Activated naive CD4-positive, alpha-beta T cell treated with anti-CD3 and anti-CD28 coated beads, Interleukin-2, amount 50 U/mL, for 24 hours (primary cell): Measurements from ENCODE around the gene SSX2IP.

Experiments used
- H3K27ac Mint-ChIP-seq: one replicate; pipeline ENCODE4 v1.8.0; 2021; ENCODE audit warnings: mild to moderate bottlenecking, mixed read lengths
- H3K27me3 Mint-ChIP-seq: one replicate; pipeline ENCODE4 v1.8.0; 2021; ENCODE audit warnings: mixed read lengths
- H3K36me3 Mint-ChIP-seq: one replicate; pipeline ENCODE4 v1.8.0; 2021; ENCODE audit warnings: mixed read lengths
- H3K4me1 Mint-ChIP-seq: one replicate; pipeline ENCODE4 v1.8.0; 2021; ENCODE audit warnings: mixed read lengths
- H3K4me3 Mint-ChIP-seq: one replicate; pipeline ENCODE4 v1.8.0; 2021; ENCODE audit warnings: mild to moderate bottlenecking, mixed read lengths
- H3K9me3 Mint-ChIP-seq: one replicate; pipeline ENCODE4 v1.8.0; 2021; ENCODE audit warnings: mixed read lengths

The SSX2IP gene

DNA sequence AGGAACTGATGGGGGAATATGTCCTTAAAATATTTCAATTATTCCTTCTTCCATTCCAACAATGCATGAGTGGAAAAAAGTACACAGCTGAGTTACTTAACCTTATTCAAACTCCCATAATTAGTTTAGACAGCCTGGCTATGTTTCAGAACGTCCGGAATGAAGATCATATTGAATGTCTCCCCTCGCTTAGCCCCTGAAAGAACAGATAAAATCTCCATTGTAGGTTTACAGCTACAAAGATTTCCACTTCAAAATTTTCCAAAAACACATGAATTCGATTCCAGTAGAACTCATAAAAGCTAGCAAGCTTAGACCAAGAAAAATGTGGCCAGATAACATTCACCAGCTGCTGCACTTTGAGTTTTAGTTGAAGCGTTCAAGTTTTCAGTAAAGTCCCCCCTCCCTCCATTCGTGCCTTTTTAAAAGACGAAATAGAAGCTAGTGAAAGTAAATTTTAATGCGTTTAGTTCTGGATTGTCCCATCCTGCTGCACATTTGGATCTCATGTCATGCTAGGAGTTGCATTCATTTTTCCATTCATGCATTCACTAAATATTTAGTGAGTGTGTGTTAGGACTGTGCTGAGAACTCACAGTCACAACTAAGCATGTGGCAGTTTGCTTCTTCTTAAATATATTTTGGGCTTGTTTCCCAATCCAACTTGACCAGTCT, 29.4 kb upstream of the SSX2IP start:
- no peak overlapping the region for H3K4me3 Mint-ChIP-seq
- H3K36me3 Mint-ChIP-seq = no peaks in the 10 kb centered on the region
- H3K27me3 Mint-ChIP-seq = no peaks in the 10 kb centered on the region
- no peaks in the 10 kb centered on the region for H3K9me3 Mint-ChIP-seq
- H3K27ac Mint-ChIP-seq = no peak overlapping the region
- H3K4me1 Mint-ChIP-seq = no peaks in the 10 kb centered on the region

DNA sequence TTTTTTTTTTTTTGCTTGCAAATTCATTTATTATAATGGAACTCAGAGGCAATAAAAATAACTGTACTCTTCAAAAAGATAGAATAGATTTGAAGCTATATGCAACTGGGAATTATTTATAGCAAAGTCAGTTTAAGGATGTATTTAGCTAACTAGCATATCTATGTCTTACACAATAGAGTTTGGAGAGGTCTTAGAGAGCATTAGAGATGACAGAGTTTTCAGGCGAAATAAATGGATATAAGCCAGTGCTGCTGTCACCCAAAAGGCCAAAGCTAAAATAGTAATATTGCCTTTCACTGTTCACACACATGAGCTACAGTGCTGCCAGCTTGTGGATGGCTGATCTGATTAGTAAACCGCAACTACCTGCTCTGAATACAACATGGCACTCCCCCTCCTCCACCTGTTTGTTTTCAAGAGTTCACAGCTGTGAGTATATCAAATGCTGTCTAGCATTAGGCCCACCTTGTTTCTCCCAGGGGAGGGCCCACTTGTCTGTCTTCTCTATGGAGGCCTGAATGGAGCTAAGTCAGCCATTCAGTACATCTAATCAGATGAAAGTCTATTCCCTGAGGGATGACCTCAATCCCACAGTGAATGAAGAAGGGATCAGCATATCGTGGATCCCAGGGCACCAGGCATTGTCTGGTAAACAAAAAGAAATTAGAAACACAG, 25.2 kb upstream of the SSX2IP start:
- H3K27me3 Mint-ChIP-seq = no peaks in the 10 kb centered on the region
- no peaks in the 10 kb centered on the region for H3K4me1 Mint-ChIP-seq
- no peak overlapping the region for H3K4me3 Mint-ChIP-seq
- H3K27ac Mint-ChIP-seq = no peak overlapping the region
- H3K9me3 Mint-ChIP-seq = no peaks in the 10 kb centered on the region
- no peaks in the 10 kb centered on the region for H3K36me3 Mint-ChIP-seq

DNA sequence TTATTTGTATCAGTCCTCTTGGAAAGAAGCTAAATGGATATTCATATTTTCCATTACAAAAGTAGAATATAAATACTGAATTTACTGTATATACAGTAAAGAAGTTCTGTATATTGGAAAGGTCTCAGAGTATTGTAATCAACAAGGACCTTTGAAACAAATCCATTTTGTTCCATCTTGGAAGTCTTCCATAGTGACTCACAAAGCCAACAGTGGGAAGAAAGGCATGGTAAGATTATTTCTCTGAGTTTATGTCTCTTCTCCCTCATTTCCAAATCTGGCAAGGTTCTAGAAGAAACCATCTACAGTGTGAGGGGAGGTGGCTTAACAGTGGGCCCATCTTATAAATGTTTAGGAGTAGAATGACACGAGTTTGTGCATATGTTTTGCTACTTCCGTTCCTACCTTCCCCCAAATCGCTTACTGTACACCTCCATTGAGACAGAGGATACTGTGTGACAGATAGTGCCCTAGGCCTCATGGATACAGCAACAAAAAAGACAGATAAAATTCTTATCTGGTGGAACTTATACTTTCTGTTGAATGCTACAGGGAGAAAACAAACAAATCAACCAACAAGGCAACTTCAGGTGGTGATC, 22.1 kb upstream of the SSX2IP start:
- no peaks in the 10 kb centered on the region for H3K4me1 Mint-ChIP-seq
- no peak overlapping the region for H3K27ac Mint-ChIP-seq
- H3K27me3 Mint-ChIP-seq = no peaks in the 10 kb centered on the region
- no peaks in the 10 kb centered on the region for H3K36me3 Mint-ChIP-seq
- H3K9me3 Mint-ChIP-seq = no peaks in the 10 kb centered on the region
- no peak overlapping the region for H3K4me3 Mint-ChIP-seq

DNA sequence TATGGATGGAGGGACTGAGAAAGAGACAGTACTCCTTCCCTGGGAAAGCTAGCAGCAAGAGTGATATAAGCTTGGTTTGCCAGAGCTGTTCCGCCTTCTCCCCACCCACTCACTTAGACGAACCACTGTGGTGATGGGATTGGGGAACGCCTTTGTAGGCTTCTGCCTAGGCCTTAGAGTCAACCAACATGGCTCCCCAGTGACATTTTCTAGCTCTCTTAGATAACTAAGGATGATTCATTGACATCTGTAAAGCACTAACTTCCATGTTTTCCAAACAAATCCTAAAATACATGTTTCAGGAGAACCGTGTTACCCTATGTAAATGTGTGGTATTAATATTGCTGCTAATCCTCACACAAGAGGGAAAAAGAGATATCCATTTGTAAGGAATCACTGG, 21.6 kb upstream of the SSX2IP start:
- no peaks in the 10 kb centered on the region for H3K36me3 Mint-ChIP-seq
- no peaks in the 10 kb centered on the region for H3K27me3 Mint-ChIP-seq
- H3K4me3 Mint-ChIP-seq = no peak overlapping the region
- no peaks in the 10 kb centered on the region for H3K9me3 Mint-ChIP-seq
- no peaks in the 10 kb centered on the region for H3K4me1 Mint-ChIP-seq
- H3K27ac Mint-ChIP-seq = no peak overlapping the region

DNA sequence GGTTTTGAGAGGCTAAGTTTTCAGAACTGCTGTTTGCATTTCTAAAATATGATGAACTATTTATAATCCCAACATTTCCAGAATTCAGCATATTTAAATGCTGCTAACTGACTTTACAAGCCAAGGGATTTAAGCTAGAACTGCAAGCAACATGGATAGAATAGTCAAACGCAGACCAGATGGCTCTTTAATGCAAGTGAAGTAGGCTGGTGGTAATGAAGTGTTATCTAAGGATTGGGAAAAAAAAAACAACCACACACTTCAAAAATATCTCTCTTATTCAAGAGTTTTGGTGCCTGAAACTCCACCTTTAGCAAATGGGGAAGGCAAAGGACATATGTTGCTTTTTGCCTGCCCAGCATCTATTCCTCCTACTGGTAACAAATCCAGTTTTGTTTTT, 20.9 kb upstream of the SSX2IP start:
- Mint-ChIP-seq H3K4me3 (no peak overlapping the region), H3K4me1 (no peaks in the 10 kb centered on the region), H3K27ac (no peak overlapping the region), H3K36me3 (no peaks in the 10 kb centered on the region), H3K27me3 (no peaks in the 10 kb centered on the region), H3K9me3 (no peaks in the 10 kb centered on the region)

DNA sequence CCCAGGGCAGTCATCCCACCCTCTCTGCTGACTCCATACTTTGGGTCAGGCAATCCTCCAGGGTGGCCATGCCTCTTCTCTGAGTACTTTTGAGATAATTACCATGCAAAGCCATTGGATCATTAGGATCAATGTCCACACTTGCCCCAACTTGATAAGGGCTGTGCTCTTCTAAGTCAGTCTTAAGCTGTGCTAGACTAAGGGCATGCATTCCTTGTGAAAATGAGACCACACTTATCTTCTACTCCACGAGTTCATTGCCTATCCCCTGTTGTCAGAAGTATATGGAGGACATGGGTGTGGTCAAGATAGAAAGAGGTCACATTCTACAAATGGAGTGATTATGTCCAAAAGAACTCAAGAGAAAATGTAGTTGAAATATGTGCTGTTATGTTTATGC, 18.9 kb upstream of the SSX2IP start:
- Mint-ChIP-seq H3K4me1 (no peaks in the 10 kb centered on the region), H3K9me3 (no peaks in the 10 kb centered on the region), H3K36me3 (no peaks in the 10 kb centered on the region), H3K27ac (no peak overlapping the region), H3K4me3 (no peak overlapping the region), H3K27me3 (no peaks in the 10 kb centered on the region)

DNA sequence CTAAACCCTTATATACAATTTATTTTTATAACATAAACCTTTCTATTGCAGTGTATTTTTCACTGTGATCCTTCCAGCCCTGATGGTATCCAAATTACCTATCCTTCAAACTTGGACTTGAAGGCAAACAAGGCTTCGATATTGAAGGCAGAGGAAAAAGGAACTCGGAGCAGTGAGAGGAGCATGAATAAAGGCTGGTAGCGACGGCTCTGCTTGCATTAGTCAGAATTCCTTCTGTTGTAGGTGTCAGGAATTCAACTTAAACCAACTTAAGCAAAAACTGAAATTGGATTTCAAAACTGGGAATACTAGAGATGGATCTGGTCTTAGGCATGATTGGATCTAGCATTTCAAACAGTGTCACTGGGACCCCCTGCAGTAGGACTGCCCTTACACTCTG, 17.8 kb upstream of the SSX2IP start:
- Mint-ChIP-seq H3K9me3 (no peaks in the 10 kb centered on the region), H3K4me3 (no peak overlapping the region), H3K36me3 (no peaks in the 10 kb centered on the region), H3K27ac (no peak overlapping the region), H3K27me3 (no peaks in the 10 kb centered on the region), H3K4me1 (no peaks in the 10 kb centered on the region)

DNA sequence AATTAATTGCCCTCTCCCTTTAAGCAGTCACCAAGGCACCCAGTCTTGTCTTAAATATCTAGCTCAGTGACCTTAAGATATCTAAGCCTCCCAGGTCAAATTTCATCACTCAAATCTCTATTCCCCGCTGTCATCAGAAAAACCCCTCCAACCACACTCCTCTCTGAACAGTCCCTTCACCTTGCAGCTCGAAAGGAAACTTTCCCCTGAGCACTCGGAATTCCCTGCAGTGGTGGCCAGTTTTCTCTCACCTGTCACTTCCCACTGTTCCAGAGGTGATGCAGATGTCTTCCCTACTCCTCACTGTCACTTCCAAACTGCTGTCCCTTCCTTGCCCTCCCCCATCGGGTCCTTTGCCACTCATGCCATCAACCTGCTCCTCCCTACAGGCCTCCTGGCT, 15.3 kb upstream of the SSX2IP start:
- Mint-ChIP-seq H3K9me3 (no peaks in the 10 kb centered on the region), H3K27ac (no peak overlapping the region), H3K4me1 (peaks cover under 1% of the 10 kb centered on the region), H3K4me3 (no peak overlapping the region), H3K27me3 (peaks cover 2% of the 10 kb centered on the region), H3K36me3 (no peaks in the 10 kb centered on the region)

DNA sequence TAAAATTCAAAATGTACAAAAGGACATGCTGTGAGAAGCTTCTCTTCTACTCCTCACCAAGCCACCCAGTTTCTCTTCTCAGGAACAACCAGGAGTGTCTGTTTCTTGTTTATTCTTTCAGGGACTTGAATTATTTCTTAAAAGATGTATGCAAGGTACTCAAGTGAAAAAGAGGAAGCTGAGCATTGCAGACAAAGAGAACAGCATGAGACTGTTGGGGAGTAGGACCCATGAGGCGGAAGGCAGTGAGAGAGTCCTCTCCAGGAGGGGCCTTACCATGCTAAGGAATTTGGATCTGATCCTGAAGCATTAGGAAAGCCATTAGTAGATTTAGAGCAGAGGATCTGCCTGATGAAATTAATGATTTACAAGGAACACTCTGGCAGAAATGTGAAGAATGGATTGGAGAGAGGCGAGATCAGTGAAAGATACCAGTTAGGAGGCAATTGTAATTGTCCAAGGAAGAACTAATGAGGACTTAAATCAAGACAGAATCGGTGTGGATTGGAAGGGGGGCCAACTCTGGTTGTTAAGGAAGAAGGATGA, 14.7 kb upstream of the SSX2IP start:
- no peaks in the 10 kb centered on the region for H3K36me3 Mint-ChIP-seq
- no peaks in the 10 kb centered on the region for H3K9me3 Mint-ChIP-seq
- peaks cover 7% of the 10 kb centered on the region for H3K4me1 Mint-ChIP-seq
- no peak overlapping the region for H3K4me3 Mint-ChIP-seq
- H3K27ac Mint-ChIP-seq = no peak overlapping the region
- peaks cover 2% of the 10 kb centered on the region for H3K27me3 Mint-ChIP-seq

DNA sequence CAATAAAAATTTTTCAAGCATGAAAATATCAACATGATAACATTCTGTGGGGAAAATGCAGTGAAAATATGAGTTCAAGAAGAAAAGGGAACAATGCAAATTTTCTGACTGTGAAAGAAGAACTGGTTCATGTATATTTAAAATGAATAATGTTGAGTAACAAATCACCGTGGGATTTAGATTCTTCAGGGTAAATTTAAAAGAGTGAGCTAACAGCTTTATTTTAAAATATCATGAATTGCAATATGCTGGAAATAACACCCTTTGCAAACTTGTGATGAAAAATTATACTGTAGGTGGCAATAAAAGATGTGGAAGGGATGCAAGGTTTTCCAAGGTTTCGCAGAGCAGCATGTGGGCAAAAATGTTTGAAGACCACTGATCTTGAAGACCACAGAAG, 13.2 kb upstream of the SSX2IP start:
- H3K27ac Mint-ChIP-seq = no peak overlapping the region
- peaks cover 11% of the 10 kb centered on the region for H3K4me1 Mint-ChIP-seq
- H3K36me3 Mint-ChIP-seq = no peaks in the 10 kb centered on the region
- peaks cover 2% of the 10 kb centered on the region for H3K27me3 Mint-ChIP-seq
- H3K4me3 Mint-ChIP-seq = no peak overlapping the region
- H3K9me3 Mint-ChIP-seq = no peaks in the 10 kb centered on the region

DNA sequence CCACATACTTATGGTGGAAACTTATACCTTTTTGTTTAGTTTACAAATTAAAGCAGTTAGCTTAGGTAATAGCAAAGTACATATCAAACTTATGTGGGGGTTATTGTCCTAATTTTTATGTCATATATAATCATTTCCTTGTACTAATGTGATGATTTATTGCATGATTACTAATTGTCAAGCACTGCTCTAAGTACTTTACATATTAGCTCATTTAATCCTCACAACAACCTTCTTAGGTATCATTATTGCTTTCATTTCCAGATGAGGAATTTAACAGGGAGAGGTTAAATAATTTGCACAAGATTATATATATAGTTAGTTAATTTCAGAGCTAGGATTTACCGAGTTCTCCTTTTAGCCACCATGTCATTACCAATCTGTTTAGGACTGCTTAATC, 11.9 kb upstream of the SSX2IP start:
- peaks cover 2% of the 10 kb centered on the region for H3K27me3 Mint-ChIP-seq
- peaks cover 11% of the 10 kb centered on the region for H3K4me1 Mint-ChIP-seq
- no peak overlapping the region for H3K4me3 Mint-ChIP-seq

DNA sequence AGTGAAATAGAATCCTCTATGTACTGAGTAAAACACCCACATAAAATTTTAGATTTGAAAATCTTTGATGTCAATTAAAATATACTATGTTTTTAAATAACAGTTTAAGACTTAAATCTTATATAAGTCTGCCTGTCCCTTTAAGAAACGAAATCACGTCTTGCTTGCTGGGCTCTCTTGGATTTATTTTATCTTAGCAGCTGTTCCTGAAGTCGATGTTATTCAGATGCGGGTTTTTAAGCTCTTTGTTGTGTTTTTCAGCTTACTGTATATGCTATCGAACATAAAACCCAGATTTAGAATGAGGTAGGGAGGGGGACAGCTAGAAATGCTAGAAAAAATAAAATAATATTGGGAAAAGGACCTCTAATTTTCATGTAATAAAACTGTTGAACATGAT, 11.1 kb upstream of the SSX2IP start:
- no peaks in the 10 kb centered on the region for H3K9me3 Mint-ChIP-seq
- no peaks in the 10 kb centered on the region for H3K36me3 Mint-ChIP-seq
- peaks cover 2% of the 10 kb centered on the region for H3K27me3 Mint-ChIP-seq
- no peak overlapping the region for H3K27ac Mint-ChIP-seq
- peaks cover 11% of the 10 kb centered on the region for H3K4me1 Mint-ChIP-seq
- no peak overlapping the region for H3K4me3 Mint-ChIP-seq

More for the DNA sequence above, 11.9 kb upstream of the SSX2IP start:
- no peaks in the 10 kb centered on the region for H3K36me3 Mint-ChIP-seq
- H3K27ac Mint-ChIP-seq = no peak overlapping the region
- no peaks in the 10 kb centered on the region for H3K9me3 Mint-ChIP-seq

DNA sequence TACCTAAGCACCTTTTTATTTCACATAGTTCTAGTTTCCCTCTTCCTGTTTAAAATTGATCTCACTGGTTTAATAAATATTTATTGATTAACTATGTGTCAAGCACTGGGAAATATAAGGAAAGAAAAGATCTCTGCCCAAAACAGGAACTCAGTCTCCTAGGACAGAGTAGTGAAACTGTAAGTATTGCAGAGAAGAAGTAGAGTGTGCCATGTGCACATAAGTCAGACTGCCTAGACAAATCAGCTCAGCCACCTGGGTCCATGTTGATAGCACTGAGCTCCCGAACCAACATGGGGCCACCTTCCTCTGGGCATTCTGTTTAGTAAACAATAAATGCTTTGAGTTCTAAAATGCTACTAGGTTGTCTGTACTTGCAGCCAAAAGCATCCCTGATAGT, 9.8 kb upstream of the SSX2IP start:
- Mint-ChIP-seq H3K27ac (no peak overlapping the region), H3K4me1 (peaks cover 11% of the 10 kb centered on the region), H3K9me3 (no peaks in the 10 kb centered on the region), H3K36me3 (no peaks in the 10 kb centered on the region), H3K27me3 (peaks cover 2% of the 10 kb centered on the region), H3K4me3 (no peak overlapping the region)

DNA sequence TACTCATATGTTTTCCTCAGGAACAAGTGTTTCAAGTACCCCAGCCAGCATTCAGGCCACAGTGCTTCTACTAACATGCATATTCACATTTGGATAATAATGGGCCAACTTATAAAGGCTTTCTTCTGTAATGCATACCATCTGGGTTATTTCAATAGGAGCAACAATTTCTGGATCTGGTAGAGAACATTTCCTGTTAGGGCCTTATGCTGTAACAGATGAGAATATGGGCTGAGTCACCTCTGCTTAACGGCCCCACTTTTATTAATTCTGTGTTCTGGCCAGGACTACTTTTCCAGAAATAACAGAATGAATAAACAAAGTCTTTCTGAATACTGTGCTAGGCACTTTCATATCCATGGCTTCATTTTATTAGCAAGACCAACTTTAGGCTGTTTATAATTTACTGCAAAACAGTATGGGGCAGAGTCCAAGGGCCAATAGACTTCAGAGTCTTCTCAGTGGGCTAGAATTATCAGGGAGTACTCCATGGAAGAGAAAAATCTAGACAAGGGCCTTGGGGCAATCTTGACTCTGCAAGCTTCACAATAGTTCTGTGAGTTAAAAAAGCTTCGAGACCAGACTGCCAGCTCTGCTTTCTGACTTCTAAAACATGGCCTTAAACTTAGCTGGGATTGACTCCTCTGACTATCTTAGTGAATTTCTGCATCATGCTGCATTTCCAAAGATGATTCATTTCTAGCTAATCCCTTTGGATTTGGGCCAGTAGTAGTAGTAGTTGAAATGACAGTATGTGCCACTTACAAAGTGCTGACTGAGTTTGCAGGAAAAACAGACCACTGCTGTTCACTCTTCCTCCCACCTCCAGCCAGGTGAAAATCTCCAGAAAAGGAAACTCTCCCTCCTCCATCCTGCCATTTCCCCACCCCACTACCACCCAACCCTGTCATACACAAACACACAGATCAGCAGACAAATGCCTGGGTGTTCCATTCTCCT, 8.2 kb upstream of the SSX2IP start:
- H3K36me3 Mint-ChIP-seq = no peaks in the 10 kb centered on the region
- no peak overlapping the region for H3K27ac Mint-ChIP-seq

DNA sequence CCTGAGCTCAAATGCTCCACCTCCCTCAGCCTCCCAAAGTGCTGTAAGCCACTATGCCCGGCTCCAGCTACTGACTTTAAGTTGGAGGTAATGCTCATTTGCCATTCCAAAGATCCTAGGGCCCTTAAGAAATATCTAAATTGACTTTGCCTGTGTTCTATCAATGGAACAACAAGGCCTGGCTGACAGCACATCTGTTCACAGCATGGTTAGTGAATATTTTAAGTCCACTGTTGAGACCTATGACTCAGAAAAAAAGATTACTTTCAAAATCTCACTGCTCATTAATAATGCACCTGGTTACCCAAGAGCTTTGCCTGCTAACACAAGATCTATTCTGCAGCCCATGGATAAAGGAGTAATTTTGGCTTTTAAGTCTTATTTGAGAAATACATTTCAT, 3.5 kb upstream of the SSX2IP start:
- Mint-ChIP-seq H3K4me1 (peaks cover 43% of the 10 kb centered on the region), H3K9me3 (no peaks in the 10 kb centered on the region), H3K27ac (peak overlapping the region; percentile 1), H3K4me3 (peak overlapping the region; percentile 6), H3K27me3 (no peaks in the 10 kb centered on the region), H3K36me3 (no peaks in the 10 kb centered on the region)

More for the DNA sequence above, 8.2 kb upstream of the SSX2IP start:
- no peaks in the 10 kb centered on the region for H3K9me3 Mint-ChIP-seq
- H3K27me3 Mint-ChIP-seq = peaks cover 2% of the 10 kb centered on the region
- H3K4me3 Mint-ChIP-seq = no peak overlapping the region
- H3K4me1 Mint-ChIP-seq = peaks cover 19% of the 10 kb centered on the region
